GM12865 (cell line): ENCODE results near the gene DYNC1I1.
"Not testable (repeated sequence)": the region's sequence is repeated elsewhere in the genome, so short reads cannot be mapped to it uniquely, and the experiment has no call there.

Experiments used
- DNase-seq: peaks from one replicate; pipeline ENCODE4 v3.0.0; 2010; ENCODE audit warnings: low read depth
- H3K4me3 ChIP-seq: 2 replicates; pipeline ENCODE4 v1.5.1; 2011; ENCODE audit warnings: mild to moderate bottlenecking, low read depth, low read length, control low read depth
- CTCF ChIP-seq: IDR thresholded peaks from 2 replicates; pipeline ENCODE4 v1.5.1; 2011; ENCODE audit warnings: low read length, control low read depth, low read depth, inconsistent platforms; ENCODE audit not compliant: insufficient read depth; ENCODE audit errors: missing control alignments

DYNC1I1 gene

DNA sequence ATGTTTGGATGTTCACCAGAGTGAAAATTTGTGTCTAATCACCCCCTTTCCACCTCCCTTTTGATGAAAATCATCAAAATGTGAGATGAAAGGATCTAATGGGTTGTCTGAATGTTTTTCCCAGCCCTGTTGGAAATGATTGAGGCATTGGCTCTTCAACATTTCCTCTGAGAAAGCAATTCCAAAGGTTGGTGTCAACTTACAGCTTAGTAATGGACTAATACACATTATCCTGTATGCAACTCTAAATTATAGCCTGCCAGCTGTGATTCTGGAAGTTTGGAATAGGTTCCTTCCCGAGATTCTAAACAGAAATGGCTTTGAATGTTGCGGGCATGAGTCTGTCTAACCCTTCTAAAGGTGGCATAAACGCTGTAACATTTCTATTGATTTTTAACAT lies 152.9 kb downstream of the DYNC1I1 start:
- no peak for TF ChIP-seq CTCF
- DNase-seq, result no peak
- no peak overlapping the region for H3K4me3 ChIP-seq

DNA sequence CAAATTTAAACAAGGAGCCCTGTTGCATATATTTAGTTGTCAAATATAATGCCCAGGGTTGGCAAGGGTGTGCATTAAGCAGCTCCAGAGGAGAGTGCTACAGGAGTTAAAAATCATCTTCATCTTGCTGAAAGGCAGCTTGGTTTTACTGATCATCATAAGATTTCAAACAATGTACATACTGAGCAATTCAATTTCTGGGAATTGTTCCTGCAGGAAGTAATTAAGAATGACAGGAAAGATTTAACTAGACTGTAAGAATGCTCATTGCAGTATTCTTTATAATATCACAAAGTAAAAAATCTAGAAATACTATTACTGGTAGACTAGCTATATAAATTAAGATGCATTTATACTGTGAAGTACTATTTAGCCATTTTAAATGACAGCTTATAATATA lies 153.6 kb downstream of the DYNC1I1 start:
- DNase-seq, result no peak
- no peak for TF ChIP-seq CTCF
- no peak overlapping the region for H3K4me3 ChIP-seq

DNA sequence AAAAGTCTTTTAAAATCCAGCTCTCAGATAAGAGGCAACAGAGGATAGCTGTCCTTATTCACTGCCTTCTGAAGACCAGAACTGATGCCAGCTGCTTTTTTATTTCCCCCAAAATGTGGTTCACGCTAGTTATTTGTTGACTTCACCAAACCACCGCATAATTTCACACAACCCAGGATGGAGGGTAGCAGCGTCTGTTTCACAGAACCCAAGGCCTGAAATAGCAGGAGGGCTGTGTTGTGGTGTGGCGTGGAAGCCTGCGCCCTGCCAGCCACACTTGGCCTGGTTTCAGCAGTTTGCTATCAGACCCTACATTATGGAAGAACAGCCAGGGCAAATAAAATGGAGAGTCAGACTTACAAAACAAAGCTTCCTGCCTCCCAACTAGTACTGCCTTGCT lies 155.4 kb downstream of the DYNC1I1 start:
- DNase-seq, result no peak
- no peak for TF ChIP-seq CTCF
- no peak overlapping the region for H3K4me3 ChIP-seq

DNA sequence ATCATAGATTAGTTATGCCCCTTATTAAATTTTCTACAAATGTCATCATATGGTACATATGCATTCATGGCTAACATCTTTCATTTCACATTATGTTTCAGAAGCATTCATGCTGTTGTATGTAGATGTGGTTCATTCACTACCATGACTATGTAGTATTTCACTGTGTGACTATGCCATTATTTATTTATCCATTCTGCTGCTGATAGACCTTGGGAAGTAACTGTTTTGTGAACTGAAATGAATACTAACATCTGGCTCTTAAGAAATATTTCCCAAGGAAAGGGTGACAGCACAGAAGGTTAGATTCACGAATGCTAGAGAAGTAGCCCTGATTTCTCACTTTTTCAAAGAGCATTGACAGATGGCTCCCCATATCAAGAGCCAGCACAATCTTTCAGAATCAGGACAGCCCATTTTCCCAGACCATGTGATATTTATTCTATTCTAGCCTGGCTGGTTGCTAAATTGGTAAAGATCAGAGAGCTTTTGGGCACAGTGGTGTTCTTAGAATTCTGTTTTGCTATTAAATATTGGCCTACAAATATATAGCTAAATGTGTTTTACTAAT lies 157.4 kb downstream of the DYNC1I1 start:
- no peak for DNase-seq
- TF ChIP-seq CTCF, result no peak

GRCh38 chr7:95931460-95932232 lies 159.3 kb downstream of the DYNC1I1 start:
- DNase-seq, result no peak
- no peak for TF ChIP-seq CTCF
- H3K4me3 ChIP-seq, result no peak overlapping the region

More for the DNA sequence above, 157.4 kb downstream of the DYNC1I1 start:
- no peak overlapping the region for H3K4me3 ChIP-seq

GRCh38 chr7:95933618-95934017 lies 161.3 kb downstream of the DYNC1I1 start:
- H3K4me3 ChIP-seq, result no peak overlapping the region
- TF ChIP-seq CTCF, result no peak
- no peak for DNase-seq

- H3K4me3 ChIP-seq, DNase-seq: not testable (repeated sequence)
Measured at GRCh38 chr7:95944867-95945266, 172.5 kb downstream of the DYNC1I1 start.
